ENCODE results near the gene RAX. TPM values are rescaled to one million over a fixed set of nuclear protein-coding genes. Genes with fewer than 3 reads are reported as not detected.

RAX gene
- total and polyA plus RNA-seq, 2 of the 8 experiments (the other 6 are each of a cell fraction or from before 2014, with no cell fraction given) = 0.12 to 0.52 TPM

DNA sequence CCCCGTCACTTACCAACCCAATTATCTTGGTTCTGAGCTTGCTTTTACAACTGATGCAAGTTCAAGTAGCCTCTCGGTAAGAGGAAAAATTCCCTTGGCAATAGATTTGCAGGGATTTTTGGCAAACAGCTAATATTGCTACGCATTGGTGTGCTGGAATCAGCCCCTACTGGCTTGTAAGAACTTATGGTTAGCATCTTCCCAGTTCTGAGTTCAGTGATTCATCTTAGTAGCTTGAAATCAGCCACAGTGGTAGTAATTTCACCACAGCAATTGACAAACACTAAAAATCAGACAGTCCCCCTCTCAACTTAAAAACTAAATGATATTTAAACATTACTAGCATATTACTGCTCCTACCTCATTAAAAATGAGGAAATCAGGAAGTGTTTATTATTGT is 5.9 kb upstream of the RAX start:
- Histone ChIP-seq H3K27me3 (replicated peaks in 1 of 4; ENCODE audit: control insufficient read depth in 3 of 4, extremely low read depth in 1 of 4, insufficient read depth in 3 of 4, low read length in 3 of 4) (peaks cover 18 to 48% (median 35%) of the 10 kb centered on the region in 4 experiments), H3K79me2 (ENCODE audit: control insufficient read depth in 1 of 2, insufficient read depth in 2 of 2, low read length in 2 of 2) (no peaks in the 10 kb centered on the region), H2BK15ac (ENCODE audit: low read length) (no peak overlapping the region), H3K4me2 (ENCODE audit: insufficient read depth in 1 of 2, low read depth in 2 of 2, low read length in 2 of 2) (no peak overlapping the region), H3K9ac (replicated peaks in 1 of 4; ENCODE audit: extremely low read depth in 1 of 4, low read depth in 3 of 4, low read length in 3 of 4) (no peak overlapping the region), H4K20me1 (replicated peaks in 1 of 2; ENCODE audit: control insufficient read depth in 1 of 2, insufficient read depth in 2 of 2, low read length in 2 of 2) (peaks cover 0 to 2% of the 10 kb centered on the region in 2 experiments), H4K91ac (replicated peaks; ENCODE audit: insufficient read length, low read length) (no peak overlapping the region), H3K14ac (ENCODE audit: insufficient read length) (no peak overlapping the region), H4K5ac (ENCODE audit: insufficient read length, low read depth, low read length) (no peak overlapping the region), H3K18ac (ENCODE audit: extremely low read depth, low read length) (no peak overlapping the region), H2AFZ (ENCODE audit: low read length) (no peak overlapping the region), H3K36me3 (ENCODE audit: control insufficient read depth in 2 of 4, insufficient read depth in 4 of 4, low read length in 3 of 4) (no peaks in the 10 kb centered on the region; a peak in 1 of 8 replicates), H3K27ac (ENCODE audit: low read depth, low read length) (no peak overlapping the region), H3K23me2 (ENCODE audit: low read depth, low read length) (0 out of 2 replicates have a peak, but pooled peaks cover 2% of the 10 kb centered on the region), H3K4ac (replicated peaks; ENCODE audit: insufficient read length, low read depth, low read length) (no peak overlapping the region), H2BK12ac (ENCODE audit: low read depth, low read length) (no peak overlapping the region), H3K23ac (ENCODE audit: insufficient read length) (no peak overlapping the region), H3K9me3 (ENCODE audit: insufficient read depth in 2 of 2, low read depth in 1 of 2, low read length in 1 of 2) (no peaks in the 10 kb centered on the region), H3K4me3 (ENCODE audit: extremely low read depth in 1 of 4, insufficient read depth in 2 of 4, low read depth in 3 of 4, low read length in 4 of 4) (no peak overlapping the region), H3K79me1 (ENCODE audit: low read depth, low read length) (no peaks in the 10 kb centered on the region), H2AK5ac (ENCODE audit: low read depth, low read length) (no peak overlapping the region), H2BK5ac (ENCODE audit: low read depth, low read length) (no peak overlapping the region), H2BK120ac (replicated peaks; ENCODE audit: low read depth, low read length) (no peak overlapping the region), H3K4me1 (replicated peaks in 1 of 4; ENCODE audit: control insufficient read depth in 3 of 4, insufficient read depth in 4 of 4, low read length in 3 of 4) (peaks cover 1 to 18% (median 8%) of the 10 kb centered on the region in 4 experiments; a peak in 6 of 7 replicates), H2BK20ac (ENCODE audit: low read length) (no peak overlapping the region), H3K56ac (replicated peaks; ENCODE audit: insufficient read length, low read depth, low read length) (no peak overlapping the region), H4K8ac (ENCODE audit: extremely low read depth, insufficient read depth, low read length) (no peak overlapping the region)
- DNase-seq (ENCODE audit: low read depth in 1 of 2, low spot score in 2 of 2) (no peak), FAIRE-seq (no peak)
- ChIA-PET CTCF (ENCODE audit: partially characterized antibody) (interaction anchor here (1.0 to 2.9 kb wide), 6 partner anchors 7 to 123 kb away, joined by 3 to 14 read pairs (median 4); no protein-coding TSS in a partner anchor), POLR2A (ENCODE audit: partially characterized antibody) (no interaction called here)
- 54% methylated on average over 3 of the region's 3 CpGs; no CpG with 5 or more reads in 1 of the 2 experiments for WGBS, 2 experiments (ENCODE audit: extremely low coverage in 1 of 2, insufficient coverage in 1 of 2, insufficient read length in 1 of 2, insufficient replicate concordance in 2 of 2, low coverage in 1 of 2, low lambda C conversion rate in 2 of 2, missing lambda C conversion rate in 1 of 2)
- TF ChIP-seq GABPA (IDR thresholded peaks at IDR 0.05; ENCODE audit: borderline replicate concordance, insufficient read depth, low read length) = no peak
- TF ChIP-seq EGR1 (IDR thresholded peaks at IDR 0.05; ENCODE audit: borderline replicate concordance, low read depth, low read length) = no peak
- TF ChIP-seq SIN3A (conservative IDR thresholded peaks at IDR 0.05 in 1 of 2, IDR thresholded peaks at IDR 0.05 in 1 of 2; ENCODE audit: low read depth in 1 of 2, low read length in 2 of 2) = no peak
- TF ChIP-seq, protein P1, sequence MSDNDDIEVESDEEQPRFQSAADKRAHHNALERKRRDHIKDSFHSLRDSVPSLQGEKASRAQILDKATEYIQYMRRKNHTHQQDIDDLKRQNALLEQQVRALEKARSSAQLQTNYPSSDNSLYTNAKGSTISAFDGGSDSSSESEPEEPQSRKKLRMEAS (IDR thresholded peaks at IDR 0.05) = no peak
- TF ChIP-seq, protein P2, sequence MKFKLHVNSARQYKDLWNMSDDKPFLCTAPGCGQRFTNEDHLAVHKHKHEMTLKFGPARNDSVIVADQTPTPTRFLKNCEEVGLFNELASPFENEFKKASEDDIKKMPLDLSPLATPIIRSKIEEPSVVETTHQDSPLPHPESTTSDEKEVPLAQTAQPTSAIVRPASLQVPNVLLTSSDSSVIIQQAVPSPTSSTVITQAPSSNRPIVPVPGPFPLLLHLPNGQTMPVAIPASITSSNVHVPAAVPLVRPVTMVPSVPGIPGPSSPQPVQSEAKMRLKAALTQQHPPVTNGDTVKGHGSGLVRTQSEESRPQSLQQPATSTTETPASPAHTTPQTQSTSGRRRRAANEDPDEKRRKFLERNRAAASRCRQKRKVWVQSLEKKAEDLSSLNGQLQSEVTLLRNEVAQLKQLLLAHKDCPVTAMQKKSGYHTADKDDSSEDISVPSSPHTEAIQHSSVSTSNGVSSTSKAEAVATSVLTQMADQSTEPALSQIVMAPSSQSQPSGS (IDR thresholded peaks at IDR 0.05; ENCODE audit: low read length) = no peak
- TF ChIP-seq, protein P3, sequence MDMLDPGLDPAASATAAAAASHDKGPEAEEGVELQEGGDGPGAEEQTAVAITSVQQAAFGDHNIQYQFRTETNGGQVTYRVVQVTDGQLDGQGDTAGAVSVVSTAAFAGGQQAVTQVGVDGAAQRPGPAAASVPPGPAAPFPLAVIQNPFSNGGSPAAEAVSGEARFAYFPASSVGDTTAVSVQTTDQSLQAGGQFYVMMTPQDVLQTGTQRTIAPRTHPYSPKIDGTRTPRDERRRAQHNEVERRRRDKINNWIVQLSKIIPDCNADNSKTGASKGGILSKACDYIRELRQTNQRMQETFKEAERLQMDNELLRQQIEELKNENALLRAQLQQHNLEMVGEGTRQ (IDR thresholded peaks at IDR 0.05; ENCODE audit: low read length) = no peak
- no peak for TF ChIP-seq BRCA1 (IDR thresholded peaks at IDR 0.05; ENCODE audit: low read depth, low read length)
- no peak for TF ChIP-seq KDM5A (IDR thresholded peaks at IDR 0.05; ENCODE audit: low read length)
- TF ChIP-seq TAF7 (optimal IDR thresholded peaks at IDR 0.05; ENCODE audit: borderline replicate concordance, low read depth, low read length) = no peak
- no peak for TF ChIP-seq CTBP2 (IDR thresholded peaks at IDR 0.05; ENCODE audit: borderline replicate concordance, insufficient read depth, insufficient read length, low read length)
